Parathyroid adenoma (tissue), 2 donors: ENCODE measurements around the gene GYPB.
"Not testable (repeated sequence)": the region's sequence is repeated elsewhere in the genome, so short reads cannot be mapped to it uniquely, and the experiment has no call there.

Source experiments
- H2AFZ ChIP-seq: fragments of 300-600 bp; sonication (generic); one replicate; pipeline ENCODE4 v1.7.0; 2017; ENCODE audit warnings: antibody characterized with exemption, mild to moderate bottlenecking
- H3K27ac ChIP-seq: fragments of 300-600 bp; sonication (generic); one replicate; pipeline ENCODE4 v1.7.0; 2017
- H3K27me3 ChIP-seq: fragments of 300-600 bp; sonication (generic); one replicate; pipeline ENCODE4 v1.7.0; 2017; ENCODE audit warnings: low read length; ENCODE audit not compliant: control insufficient read depth, insufficient read depth
- H3K36me3 ChIP-seq: fragments of 300-600 bp; sonication (generic); one replicate; pipeline ENCODE4 v1.7.0; 2017; ENCODE audit warnings: low read length; ENCODE audit not compliant: control insufficient read depth, insufficient read depth
- H3K4me1 ChIP-seq: fragments of 300-600 bp; sonication (generic); one replicate; pipeline ENCODE4 v1.7.0; 2017; ENCODE audit warnings: control low read depth
- H3K4me2 ChIP-seq: fragments of 300-600 bp; sonication (generic); one replicate; pipeline ENCODE4 v1.7.0; 2017; ENCODE audit warnings: low read length
- H3K4me3 ChIP-seq: fragments of 300-600 bp; sonication (generic); one replicate; pipeline ENCODE4 v1.7.0; 2017; ENCODE audit warnings: low read depth, low read length
- H3K79me2 ChIP-seq: fragments of 300-600 bp; sonication (generic); one replicate; pipeline ENCODE4 v1.7.0; 2017; ENCODE audit warnings: control low read depth
- H3K9ac ChIP-seq: fragments of 300-600 bp; sonication (generic); one replicate; pipeline ENCODE4 v1.7.0; 2017; ENCODE audit warnings: mild to moderate bottlenecking
- H3K9me3 ChIP-seq: fragments of 300-600 bp; sonication (generic); one replicate; pipeline ENCODE4 v1.7.0; 2017; ENCODE audit warnings: low read length; ENCODE audit not compliant: control insufficient read depth
- CTCF ChIP-seq: fragments of 300-600 bp; sonication (generic); IDR thresholded peaks from one replicate; pipeline ENCODE4 v1.7.0; 2017; ENCODE audit warnings: antibody characterized with exemption, mild to moderate bottlenecking
- donor health status: primary hyperparathyroidism.

The GYPB gene

DNA sequence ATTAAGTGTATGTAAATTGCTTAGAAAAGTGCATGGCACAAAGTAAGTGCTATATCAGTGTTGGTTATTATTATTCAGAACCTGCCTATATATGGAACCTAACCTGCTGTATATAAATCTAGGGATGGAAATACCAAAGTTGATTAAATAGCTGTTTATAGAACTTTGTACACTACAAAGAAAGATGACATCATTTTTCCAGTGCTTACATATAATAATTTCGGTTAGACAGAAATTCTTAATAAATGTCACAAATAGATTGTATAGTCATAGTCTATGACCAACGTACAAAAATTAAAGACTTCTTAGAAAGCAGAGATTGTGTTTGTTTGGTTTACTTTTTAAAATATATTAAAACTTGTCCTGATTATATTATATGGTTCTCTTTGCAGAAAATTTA is 4.4 kb downstream of the GYPB start:
- Histone ChIP-seq H3K79me2 (no peaks in the 10 kb centered on the region), H3K4me1 (no peaks in the 10 kb centered on the region), H3K27me3 (no peaks in the 10 kb centered on the region), H3K9ac (no peak overlapping the region), H3K36me3 (no peaks in the 10 kb centered on the region), H3K4me2 (no peak overlapping the region), H2AFZ (no peak overlapping the region), H3K27ac (no peak overlapping the region), H3K4me3 (no peak overlapping the region), H3K9me3 (no peaks in the 10 kb centered on the region)
- no peak for TF ChIP-seq CTCF

DNA sequence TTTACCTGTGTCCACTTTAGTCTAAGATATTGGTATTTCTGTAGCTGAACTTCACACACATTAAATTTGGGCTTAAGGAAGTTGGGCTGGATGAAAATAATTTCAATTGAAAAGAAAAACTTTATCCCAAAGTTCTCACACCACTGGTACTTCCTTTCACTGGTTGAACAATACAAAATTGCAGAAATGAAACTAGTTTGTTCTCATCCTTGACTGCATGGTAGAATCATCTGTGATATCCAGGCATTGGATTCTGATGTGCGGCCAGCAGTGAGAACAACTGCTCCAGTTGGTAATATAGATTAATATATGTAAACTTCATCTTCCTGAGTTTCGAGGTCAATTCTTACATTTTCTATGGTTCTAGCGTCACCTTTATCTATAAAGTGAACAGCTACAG is 10.6 kb downstream of the GYPB start:
- H3K4me1 ChIP-seq, H3K4me3 ChIP-seq, H3K79me2 ChIP-seq, H3K27ac ChIP-seq, H3K9ac ChIP-seq, H3K27me3 ChIP-seq, H3K9me3 ChIP-seq, H3K4me2 ChIP-seq, H2AFZ ChIP-seq, H3K36me3 ChIP-seq: not testable (repeated sequence)

- not testable (repeated sequence) for H2AFZ ChIP-seq, H3K4me2 ChIP-seq, H3K9me3 ChIP-seq, H3K27me3 ChIP-seq, H3K79me2 ChIP-seq, H3K4me1 ChIP-seq, H3K27ac ChIP-seq, H3K36me3 ChIP-seq, H3K4me3 ChIP-seq, H3K9ac ChIP-seq
Observed at GRCh38 chr4:144007960-144008359, 11.2 kb downstream of the GYPB start.

GRCh38 chr4:144006200-144006803 is 12.9 kb downstream of the GYPB start:
- not testable (repeated sequence) for H3K9me3 ChIP-seq, H3K27me3 ChIP-seq, H3K36me3 ChIP-seq, H3K79me2 ChIP-seq, H3K27ac ChIP-seq, H3K4me1 ChIP-seq, H2AFZ ChIP-seq, H3K9ac ChIP-seq, H3K4me3 ChIP-seq, H3K4me2 ChIP-seq

DNA sequence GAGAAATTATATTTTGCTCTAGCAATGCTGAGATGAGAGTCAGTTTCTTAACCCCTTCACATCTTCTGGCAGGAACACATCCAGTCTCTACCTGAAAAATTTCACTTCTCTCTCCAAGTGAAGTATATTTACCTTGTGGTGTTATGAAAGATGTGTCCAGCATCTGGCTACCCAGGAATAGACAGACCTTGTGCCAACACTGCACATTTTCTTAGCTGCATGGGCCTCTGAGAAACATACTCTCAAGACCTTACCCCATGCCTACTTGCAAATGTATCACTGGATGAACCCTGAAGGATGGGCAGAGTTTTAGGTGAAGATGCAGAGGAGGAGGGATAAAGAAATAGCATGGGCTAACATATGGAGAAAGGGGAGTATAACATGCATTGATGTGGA is 13.6 kb downstream of the GYPB start:
- H3K27me3 ChIP-seq, H3K9me3 ChIP-seq, H3K4me3 ChIP-seq, H3K9ac ChIP-seq, H2AFZ ChIP-seq, H3K4me2 ChIP-seq, H3K36me3 ChIP-seq, H3K27ac ChIP-seq, H3K4me1 ChIP-seq, H3K79me2 ChIP-seq: not testable (repeated sequence)

DNA sequence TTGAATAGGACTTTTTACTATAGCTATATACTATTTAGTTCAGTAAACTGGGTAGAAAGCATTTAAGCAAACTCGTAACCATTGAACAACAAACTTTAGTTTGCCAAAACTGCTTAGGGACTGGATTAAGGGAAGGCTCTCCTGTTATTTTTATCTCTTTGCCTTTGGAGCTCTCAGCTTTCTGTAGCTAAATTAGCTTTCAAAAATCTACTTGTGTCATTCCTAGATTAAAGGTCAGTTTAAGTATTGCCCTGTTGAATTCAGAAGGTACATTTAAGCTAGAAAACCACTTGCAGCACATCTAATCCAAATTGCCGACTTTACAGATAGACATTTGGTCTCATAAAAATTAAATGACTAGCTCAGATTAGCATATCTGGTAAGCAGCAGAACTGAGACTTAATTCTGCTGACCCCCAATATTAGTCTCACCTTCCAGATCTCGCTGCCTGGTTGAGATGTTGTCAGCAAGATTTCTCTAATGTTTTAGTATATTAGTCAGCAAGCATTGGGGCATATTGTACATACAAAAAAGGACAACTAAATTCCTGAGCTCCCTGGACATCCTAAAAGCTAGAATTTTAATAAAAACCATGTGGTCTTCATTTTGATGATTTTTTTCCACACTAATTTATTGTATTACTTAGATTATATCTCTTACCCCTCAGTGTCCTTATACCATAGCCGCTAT is 14.2 kb downstream of the GYPB start:
- not testable (repeated sequence) for H3K4me2 ChIP-seq, H2AFZ ChIP-seq, H3K79me2 ChIP-seq, H3K9ac ChIP-seq, H3K9me3 ChIP-seq, H3K36me3 ChIP-seq, H3K4me1 ChIP-seq, H3K27ac ChIP-seq, H3K27me3 ChIP-seq, H3K4me3 ChIP-seq

DNA sequence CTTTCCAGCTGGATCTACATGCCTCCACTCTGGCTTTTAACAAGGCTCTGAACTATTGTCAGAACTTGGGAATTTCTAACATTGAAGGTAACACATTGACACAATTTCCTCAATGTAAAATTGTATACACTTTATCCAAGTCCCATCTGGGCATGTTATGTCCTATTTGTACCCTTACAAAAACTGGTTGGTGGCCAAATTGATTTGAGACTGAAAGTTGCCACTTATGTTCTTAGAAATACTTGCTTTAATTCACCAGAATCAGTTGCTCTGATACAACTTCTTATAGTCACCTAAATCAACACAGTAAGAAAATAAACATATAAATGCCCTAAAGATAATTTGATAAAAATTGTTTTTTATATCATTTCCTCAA is 15.3 kb downstream of the GYPB start:
- H3K27me3 ChIP-seq, H3K27ac ChIP-seq, H3K9ac ChIP-seq, H3K36me3 ChIP-seq, H2AFZ ChIP-seq, H3K4me3 ChIP-seq, H3K9me3 ChIP-seq, H3K4me1 ChIP-seq, H3K4me2 ChIP-seq, H3K79me2 ChIP-seq: not testable (repeated sequence)

GRCh38 chr4:144003205-144003889 is 15.8 kb downstream of the GYPB start:
- not testable (repeated sequence) for H3K36me3 ChIP-seq, H3K4me3 ChIP-seq, H2AFZ ChIP-seq, H3K79me2 ChIP-seq, H3K4me1 ChIP-seq, H3K9me3 ChIP-seq, H3K27ac ChIP-seq, H3K9ac ChIP-seq, H3K27me3 ChIP-seq, H3K4me2 ChIP-seq

DNA sequence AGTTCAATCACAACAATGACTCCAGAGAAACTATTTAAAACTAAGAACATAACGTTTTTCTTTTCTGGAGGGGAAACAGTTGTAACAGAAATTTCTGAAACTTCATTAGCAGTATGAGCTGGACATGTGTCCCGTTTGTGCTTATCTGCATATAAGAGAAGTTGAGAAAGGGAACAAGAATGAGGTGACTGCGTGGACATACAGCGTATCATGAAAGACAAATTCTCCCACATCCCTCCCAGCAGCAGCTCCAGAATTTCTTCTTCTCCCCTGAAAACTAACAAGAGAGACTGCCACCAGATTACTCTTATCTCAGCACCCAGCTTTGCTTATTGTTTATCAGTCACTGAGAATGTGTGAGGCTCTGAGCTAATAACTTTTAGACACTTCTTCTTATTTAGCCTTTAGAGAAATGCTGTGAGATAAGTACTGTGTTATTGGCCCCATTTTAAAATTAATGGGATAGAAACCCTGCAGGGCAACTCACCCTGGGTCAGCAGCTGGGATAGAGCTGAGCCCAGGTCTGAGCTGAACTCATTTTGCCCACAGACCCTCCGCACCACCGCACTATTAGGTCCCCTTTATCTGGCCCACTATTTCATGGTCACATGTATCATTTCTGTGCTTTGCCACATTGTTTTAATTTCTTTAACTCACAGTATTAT is 18.7 kb downstream of the GYPB start:
- H2AFZ ChIP-seq, H3K27ac ChIP-seq, H3K4me2 ChIP-seq, H3K4me3 ChIP-seq, H3K9ac ChIP-seq, H3K79me2 ChIP-seq, H3K36me3 ChIP-seq, H3K9me3 ChIP-seq, H3K4me1 ChIP-seq, H3K27me3 ChIP-seq: not testable (repeated sequence)

DNA sequence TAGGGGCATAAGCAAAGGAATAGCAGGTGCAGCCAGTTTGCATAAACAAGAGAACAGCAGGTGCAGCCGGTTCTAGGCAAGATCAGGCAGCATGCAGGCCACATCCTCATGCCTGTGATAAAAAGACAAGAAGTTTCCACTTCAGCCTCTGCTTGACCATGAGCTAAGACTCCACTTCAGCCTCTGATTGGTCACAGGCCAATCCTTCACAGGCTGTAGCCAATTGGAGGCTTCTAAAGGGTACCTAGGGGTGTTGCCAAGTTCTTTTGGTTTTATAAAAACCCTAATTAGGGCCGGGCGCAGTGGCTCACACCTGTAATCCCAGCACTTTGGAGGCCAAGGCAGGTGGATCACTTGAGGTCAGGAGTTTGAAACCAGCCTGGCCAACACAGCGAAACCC is 23.0 kb downstream of the GYPB start:
- not testable (repeated sequence) for H3K9ac ChIP-seq, H3K27me3 ChIP-seq, H3K9me3 ChIP-seq, H3K4me1 ChIP-seq, H2AFZ ChIP-seq, H3K79me2 ChIP-seq, H3K4me2 ChIP-seq, H3K4me3 ChIP-seq, H3K27ac ChIP-seq, H3K36me3 ChIP-seq
